Fibroblast of the aortic adventitia (primary cell): ENCODE measurements around the gene SERPINI1. TPM values are rescaled to one million over a fixed set of nuclear protein-coding genes. Genes with fewer than 3 reads are reported as not detected.
A peak's percentile ranks its signal among the peaks of the same experiment; 100 is the strongest.

Experiments used
- DNase-seq: peaks from one replicate; pipeline ENCODE4 v3.0.0-alpha.2; 2010; ENCODE audit warnings: low read depth
- H3K4me3 ChIP-seq: 2 replicates; pipeline ENCODE4 v1.5.1; 2011; ENCODE audit warnings: low read depth, mild to moderate bottlenecking, control low read depth, low read length, moderate library complexity
- small RNA-seq: library from RNA; depleted of rRNA; stranded (forward); fragments of <200 nt; gene quantifications from one replicate; pipeline ENCODE3, GENCODE V24; 2012
- total RNA-seq: library from RNA; depleted of rRNA; stranded (reverse); fragments of >200 nt; gene quantifications from 2 replicates; pipeline ENCODE4 v1.2.3, GENCODE V29; 2012; ENCODE audit warnings: low replicate concordance
- TF ChIP-seq, protein P1 (sequence below): IDR thresholded peaks from 2 replicates; pipeline ENCODE4 v1.5.1; 2011; ENCODE audit warnings: mild to moderate bottlenecking, low read length, control low read depth, inconsistent platforms; ENCODE audit not compliant: insufficient read depth

The SERPINI1 gene
- total RNA-seq, 1 donor: 3.4 TPM

DNA sequence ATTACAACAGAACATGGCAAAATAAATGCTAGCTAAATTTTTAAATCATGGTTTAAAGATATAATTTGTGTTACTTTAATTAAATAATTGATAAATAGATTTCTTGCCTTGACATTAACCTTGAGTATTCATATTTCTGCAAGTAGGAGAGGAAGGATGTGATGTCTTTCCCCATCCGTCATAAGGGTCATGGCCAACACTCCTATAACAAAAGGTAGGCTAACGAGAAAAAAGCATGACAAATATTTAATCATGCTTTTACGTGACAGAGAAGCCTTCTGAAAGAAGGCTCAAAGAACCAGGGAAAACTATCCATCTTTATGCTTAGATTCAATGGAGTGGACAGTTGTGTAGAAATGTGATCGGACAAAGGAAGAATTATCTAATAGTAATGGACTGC, 135.2 kb downstream of the SERPINI1 start:
- TF ChIP-seq, protein P1, sequence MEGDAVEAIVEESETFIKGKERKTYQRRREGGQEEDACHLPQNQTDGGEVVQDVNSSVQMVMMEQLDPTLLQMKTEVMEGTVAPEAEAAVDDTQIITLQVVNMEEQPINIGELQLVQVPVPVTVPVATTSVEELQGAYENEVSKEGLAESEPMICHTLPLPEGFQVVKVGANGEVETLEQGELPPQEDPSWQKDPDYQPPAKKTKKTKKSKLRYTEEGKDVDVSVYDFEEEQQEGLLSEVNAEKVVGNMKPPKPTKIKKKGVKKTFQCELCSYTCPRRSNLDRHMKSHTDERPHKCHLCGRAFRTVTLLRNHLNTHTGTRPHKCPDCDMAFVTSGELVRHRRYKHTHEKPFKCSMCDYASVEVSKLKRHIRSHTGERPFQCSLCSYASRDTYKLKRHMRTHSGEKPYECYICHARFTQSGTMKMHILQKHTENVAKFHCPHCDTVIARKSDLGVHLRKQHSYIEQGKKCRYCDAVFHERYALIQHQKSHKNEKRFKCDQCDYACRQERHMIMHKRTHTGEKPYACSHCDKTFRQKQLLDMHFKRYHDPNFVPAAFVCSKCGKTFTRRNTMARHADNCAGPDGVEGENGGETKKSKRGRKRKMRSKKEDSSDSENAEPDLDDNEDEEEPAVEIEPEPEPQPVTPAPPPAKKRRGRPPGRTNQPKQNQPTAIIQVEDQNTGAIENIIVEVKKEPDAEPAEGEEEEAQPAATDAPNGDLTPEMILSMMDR: no peak
- no peak for DNase-seq
- H3K4me3 ChIP-seq: no peak overlapping the region

DNA sequence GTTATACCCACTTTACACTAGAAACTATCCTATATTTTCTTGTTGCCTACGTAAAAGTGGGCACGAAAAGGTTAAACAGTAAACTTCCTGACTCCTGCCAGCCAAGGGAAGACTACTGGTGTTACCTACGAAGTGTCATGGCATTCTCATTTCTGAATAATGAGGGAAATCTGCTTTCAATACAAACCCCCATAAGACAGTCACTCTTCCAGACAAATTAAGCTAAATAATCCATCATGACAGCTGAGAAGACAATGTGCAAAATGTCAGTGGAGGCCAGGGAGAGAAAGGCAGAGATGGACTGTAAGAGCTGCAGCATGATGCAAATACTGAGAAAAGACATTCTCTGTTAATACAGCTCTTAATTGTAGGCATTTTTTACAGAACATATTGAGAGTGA, 136.5 kb downstream of the SERPINI1 start:
- no peak overlapping the region for H3K4me3 ChIP-seq
- no peak for DNase-seq
- TF ChIP-seq, protein P1: no peak

DNA sequence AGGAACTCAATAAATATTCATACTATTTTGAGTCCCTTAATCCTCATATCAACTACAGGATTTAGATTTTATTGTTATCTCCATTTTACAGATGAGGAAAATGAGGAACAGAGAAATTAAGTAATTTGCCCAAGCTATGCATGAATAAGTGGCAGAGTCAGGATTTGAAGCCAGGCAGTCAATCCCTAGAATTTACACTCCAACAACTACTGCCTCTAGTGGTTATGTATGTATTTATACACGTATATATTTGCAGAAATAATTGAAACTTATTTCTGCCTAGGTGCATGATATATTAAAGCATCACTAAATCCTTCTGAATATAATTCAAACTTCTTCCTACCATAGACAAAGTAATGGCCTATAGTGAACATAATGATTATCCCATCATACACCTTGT, 137.4 kb downstream of the SERPINI1 start:
- no peak for DNase-seq
- TF ChIP-seq, protein P1: peak; percentile 18
- H3K4me3 ChIP-seq: no peak overlapping the region

DNA sequence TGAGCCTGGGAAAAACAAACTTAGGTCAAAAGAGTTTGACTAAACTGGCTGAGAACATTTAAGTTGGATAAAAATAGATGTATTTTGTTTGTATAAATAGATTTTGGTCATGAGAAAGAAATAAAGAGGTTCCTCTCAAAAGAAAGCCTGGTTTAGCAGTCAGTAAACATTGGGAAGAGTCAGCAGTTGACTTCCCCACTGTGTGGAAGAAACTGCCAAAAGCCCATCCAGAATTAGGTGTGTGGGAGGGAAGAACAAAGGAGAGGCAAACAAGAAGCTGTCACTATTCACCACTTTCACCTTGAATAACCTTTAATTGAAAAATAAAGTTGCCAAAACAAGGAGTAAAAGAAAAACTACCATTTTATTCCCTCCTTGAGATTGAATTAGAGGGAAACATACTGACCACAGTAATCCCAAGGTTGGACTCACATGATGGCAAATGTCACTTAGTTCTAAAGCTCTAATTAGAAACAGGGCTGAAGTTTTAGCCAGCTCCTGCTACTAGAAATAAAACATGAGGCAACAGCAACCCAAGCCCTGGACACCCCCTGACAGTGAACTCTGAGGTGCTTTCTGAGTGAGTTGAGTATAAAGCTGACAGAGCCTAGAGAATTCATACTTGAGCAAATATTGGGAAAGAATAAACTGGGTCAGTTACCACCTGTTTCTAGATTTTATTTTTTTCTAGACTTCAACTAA, 139.3 kb downstream of the SERPINI1 start:
- no peak overlapping the region for H3K4me3 ChIP-seq
- DNase-seq: no peak
- TF ChIP-seq, protein P1: no peak

Small RNA genes lying within 50 kb of the gene (small RNA-seq; reads per million reads assigned to genes)
- not detected for gene HMGN1P8

Other genes starting within 250 kb of the SERPINI1 start
- gene WDR49, start 81.8 kb upstream of the SERPINI1 start, total RNA-seq: under 0.01 and 0.08 TPM in 2 replicates
- gene PDCD10, start 829 bp upstream of the SERPINI1 start, total RNA-seq: 64.8 and 90.7 TPM in 2 replicates